ENCODE results near the gene GPR84.

Gene GPR84
- 0 to 0.39 (median 0.21) reads per million in 3 experiments for total RNA-seq

GRCh38 chr12:54364413-54364812, at the start of gene GPR84:
Gene GPR84, minus strand, starts transcription at chr12:54364486. Its CDS starts 635 bp downstream, at chr12:54363851.
- peak; percentile 32 for DNase-seq

DNA sequence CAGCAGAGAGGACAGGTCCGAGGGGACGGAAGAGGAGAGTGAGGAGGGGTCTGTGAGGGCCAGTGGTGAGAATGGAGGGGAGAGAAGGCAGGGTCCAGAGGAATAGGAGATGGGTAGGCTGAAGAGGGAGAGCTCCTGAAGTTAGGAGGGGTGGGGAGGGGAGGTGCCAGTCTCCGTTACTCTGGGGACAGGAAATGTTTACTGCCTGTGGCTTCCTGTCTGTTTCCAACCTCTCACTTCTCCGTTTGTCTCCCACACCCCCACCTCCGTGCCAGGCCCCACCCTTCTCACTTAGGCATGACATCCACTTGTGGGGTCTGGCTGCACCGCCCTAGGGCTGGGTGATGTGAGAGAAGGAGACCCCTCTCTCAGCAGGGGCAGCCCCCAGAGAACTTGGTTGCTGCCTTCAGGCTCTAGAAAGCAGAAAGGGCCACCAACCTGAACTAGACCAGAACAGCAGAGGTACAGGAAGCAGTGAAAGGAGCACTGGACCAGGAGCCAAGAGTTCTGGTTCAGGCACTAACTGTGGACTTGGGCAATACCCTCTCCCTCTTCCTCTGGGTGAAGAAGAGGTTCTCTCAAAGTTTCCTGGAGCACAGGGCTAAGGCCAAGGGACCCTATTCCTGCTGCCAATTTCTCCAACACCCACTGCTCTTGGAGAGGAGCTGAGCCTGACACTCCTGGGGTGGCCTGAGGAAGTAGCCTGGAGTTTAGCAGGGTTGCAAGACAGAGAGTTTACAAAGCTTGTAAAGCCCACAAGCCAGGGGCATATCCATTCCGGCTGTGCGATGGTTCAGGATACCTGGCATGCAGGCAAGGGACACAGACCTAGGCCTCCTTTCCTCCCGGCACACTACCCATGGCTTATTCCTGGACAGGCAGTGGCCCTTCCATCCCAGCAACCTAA, 49.3 kb upstream of the GPR84 start:
- peak; percentile 85 for DNase-seq

DNA sequence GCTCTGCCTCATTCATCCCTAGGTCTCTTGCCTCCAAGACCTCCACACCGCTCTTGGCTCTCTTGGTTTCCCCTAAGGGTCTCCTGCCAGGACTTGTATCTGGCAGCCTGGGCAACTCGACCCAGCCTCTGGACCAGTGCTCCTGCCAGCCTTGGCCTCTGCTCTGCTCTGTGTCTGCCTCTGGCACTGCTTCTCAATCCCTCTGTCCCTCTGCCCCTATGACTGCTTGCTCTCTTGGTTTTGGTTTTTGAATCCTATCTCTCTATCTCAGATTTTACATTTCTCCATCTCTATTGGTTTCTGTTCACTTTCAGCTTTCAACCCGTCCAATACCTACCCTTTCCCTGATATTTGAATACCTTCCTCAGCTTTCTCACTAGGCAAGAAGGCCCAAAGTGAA, 48.5 kb upstream of the GPR84 start:
- peak; percentile 45 for DNase-seq

- DNase-seq, result no peak
Measured at GRCh38 chr12:54412348-54412747, 48.1 kb upstream of the GPR84 start.

DNA sequence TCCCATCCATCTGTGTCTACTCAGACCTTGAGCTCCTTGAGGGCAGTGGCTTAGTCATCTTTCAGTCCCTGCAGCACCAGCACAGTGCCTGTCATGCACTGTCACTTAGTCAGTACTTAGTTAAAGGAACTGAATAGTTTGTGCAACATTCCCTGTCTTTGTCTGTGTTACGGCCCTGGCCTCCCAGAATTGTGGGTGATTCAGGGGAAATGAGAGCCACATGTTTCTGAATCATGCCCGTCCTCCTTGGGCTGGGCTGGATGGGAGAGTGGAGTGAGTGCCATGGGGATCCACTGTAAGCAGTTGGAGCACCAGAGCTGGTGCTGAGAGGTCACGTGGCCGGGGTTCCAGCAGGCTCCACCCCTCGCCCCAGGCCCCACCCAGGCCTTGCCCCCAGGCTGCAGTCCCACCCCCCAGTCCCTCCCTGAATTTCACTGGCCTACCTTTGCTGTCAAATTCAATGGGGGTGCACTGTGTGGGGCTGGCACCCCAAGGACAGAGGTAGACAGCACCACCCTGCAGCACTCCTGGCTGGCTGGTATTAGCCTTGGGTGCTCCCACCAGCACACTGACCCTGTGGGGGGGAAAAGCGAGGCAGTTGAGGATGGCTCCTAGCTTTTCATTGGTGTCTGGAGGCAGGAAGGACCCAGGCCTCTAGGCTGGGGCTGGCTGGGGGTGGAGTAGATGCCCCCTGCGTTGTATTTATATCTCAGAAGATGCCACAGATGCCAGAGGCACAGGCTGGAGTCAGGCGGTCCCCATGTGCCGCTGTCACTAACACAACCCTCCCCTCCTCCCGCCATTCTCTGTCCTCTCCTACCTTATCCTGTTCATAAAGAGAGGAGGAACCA, 47.3 kb upstream of the GPR84 start:
- peak; percentile 42 for DNase-seq

DNA sequence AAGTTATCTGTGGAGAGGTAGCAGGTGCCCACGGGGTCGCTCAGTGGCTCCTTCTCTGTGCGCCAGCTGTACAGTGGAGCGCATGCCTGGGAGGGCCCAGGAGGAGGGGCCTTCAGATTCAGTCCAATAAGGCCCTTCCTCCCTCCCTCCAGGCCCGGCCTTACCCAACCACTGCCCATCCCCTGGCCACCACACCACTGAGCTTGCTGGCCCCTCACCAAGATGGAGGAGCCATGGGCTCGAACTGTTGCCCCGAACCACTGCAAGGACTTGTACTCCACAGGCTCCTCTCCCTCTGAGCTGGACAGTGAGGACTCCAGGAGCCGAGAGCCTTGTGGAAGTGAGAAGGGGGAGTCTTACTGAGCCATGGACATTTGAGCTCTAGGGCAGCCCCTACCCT, 45.0 kb upstream of the GPR84 start:
- no peak for DNase-seq

- DNase-seq, result no peak
Measured at GRCh38 chr12:54407183-54407905, 43.1 kb upstream of the GPR84 start.

- DNase-seq, result no peak
Measured at GRCh38 chr12:54405573-54405972, 41.3 kb upstream of the GPR84 start.

GRCh38 chr12:54405106-54405505, 40.8 kb upstream of the GPR84 start:
- DNase-seq, result no peak

DNA sequence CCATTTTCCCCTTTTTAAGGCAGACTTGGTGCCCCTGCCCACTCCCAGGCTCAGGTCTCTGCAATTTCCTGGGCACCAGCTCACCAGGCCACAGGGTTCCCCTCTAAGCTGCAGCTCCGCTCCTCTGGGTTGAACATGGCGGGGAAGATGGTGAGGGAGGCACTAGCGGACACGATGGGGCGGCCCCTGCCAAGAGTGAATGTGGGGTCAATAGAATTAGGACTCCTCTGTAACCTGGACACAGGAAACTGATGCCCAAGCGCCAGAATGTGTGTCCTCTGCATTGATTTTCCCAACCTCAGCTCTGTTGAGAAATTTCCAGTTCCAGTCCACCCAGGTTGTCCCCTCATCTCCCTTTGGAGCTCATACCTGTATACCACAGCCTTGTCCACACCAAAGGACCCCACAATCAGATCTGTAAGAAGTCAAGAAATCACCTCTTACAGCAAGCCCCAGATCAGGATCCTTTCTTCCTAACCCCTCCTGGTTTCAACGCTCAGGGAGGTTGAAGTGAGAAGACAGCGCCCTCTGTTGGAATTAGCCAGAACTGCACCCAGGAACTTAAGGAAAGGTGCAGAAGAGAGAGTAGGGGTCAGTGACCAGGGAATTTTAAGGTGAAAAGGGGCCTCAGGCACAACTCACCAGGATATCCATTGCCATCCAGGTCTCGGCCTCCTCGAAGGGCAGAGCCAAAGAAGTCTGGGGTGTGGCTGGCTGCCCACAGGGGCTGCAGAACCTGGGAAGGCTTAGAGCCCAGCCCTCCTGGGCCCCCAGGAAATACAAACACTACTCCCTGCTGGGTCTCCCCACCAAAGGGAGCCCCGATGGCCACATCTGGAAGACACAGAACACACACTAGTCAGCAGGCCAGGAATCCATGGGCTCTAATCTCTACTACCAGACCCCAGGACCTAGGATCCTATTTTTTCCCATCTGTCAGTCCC, 40.0 kb upstream of the GPR84 start:
- DNase-seq, result peak; percentile 56

- DNase-seq, result no peak
Measured at GRCh38 chr12:54401119-54401518, 36.8 kb upstream of the GPR84 start.

DNA sequence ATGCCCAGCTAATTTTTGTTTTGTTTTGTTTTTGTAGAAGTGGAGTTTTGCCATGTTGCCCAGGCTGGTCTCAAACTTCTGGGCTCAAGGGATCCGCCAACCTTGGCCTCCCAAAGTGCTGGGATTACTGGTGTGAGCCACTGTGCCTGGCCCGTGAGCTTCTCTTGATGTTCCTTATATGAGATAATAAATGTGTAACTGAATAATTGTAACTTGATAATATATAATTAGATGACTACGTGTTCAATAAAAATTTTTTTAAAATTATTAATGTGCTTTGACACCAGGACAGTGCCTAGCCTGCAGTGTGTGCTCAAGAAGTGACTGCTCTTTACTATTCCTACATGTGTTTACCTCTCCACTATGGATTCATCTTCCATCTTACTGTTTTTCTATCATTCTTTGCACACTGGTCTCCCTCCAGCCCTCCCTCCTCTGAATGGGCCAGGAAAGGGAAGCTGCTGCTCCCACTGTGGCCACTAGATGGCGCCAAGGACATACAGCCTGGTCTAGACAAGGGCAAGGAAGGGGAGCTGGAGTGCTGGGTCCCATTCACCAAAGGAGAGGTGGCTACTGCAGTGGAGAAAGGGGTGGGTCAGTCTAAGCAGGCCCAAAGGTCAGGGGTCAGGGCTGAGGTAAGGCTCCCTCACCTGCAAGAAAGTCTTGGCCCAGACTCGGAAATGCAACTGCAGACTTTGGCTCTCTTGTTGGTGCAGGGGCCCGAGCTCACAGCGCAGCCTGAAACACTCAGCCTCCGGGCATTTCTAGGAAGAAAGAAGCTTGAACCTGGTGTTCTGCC, 34.9 kb upstream of the GPR84 start:
- peak; percentile 79 for DNase-seq

GRCh38 chr12:54398218-54398617, 33.9 kb upstream of the GPR84 start:
- DNase-seq, result no peak

DNA sequence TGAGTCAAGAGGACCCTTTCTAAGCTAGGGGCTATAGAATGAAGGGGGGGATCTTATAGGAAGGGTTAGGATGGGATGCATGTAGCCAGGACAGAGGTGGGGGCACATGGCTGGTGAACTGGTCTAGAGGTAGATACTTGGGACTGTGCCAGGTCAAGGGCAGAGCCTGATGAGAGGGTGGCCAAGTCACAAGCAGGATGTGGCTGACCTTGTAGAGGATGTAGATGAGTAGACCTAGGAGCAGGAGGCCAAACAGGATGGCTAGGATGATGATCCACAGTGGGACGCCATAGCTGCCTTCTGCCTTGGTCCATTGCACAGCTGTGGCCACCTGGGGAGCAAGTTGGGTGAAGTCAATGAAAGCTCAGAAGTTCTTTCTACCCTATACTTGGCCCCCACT, 32.9 kb upstream of the GPR84 start:
- DNase-seq, result no peak

DNA sequence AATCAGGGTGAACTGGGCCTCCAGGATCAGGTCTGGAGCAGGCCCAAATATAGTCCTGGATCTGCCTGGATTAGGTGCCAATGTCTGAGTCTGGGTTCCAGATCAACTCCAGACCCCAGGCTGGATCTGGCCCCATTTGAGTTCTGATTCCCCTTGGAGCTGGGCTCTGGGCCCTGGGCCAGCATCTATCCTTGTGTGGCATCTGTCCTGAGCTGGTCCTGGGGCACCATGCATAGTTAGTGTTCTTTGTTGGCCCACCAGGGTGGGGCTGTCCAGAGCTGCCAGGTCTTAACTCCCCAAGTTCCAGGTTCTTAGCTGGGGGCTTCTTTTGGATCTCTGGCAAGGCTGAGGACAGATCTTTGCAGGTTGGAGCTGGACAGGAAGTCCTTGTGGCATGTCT, 31.3 kb upstream of the GPR84 start:
- DNase-seq, result no peak

GRCh38 chr12:54394986-54395385, 30.7 kb upstream of the GPR84 start:
- no peak for DNase-seq

DNA sequence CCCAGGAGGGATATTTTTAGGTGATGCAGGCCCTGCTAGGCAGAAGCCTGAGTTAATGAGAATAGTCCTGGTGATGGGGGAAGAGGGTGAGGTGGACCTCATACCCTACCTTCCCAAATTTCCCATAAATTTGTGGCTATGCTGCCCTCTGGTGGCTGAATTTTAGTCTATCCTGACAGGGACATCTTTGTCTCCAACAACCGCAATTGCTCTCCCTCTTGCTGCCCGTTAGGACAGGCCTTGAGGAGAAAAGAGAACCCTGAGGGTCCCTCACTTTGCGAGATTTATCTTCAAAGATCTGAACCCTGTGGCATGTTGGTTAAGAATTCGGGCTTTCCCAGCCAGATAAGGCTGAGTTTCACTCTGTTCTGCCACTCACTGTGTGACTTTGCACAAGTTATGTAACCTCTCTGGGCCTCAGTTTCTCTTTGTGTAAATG, 30.0 kb upstream of the GPR84 start:
- no peak for DNase-seq

DNA sequence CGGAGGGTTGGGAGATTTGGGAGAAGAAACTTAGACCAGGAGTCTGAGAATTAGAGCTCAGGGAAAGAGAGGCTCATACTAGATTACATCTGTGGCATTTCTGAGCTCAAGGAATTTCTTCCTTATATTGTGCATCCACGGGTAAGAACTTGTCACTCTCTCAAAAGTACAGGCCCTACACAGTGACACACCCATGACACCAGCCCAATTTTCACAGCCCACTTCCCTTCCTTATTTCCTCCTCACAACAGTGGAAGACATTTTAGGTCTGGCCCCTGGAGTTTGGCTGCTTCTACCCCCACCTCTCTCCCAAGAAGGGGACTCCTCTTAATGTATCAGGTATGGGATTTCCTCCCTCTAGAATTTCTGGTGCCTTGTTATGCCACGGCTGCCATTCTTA, 29.5 kb upstream of the GPR84 start:
- DNase-seq, result no peak

- DNase-seq, result no peak
Measured at GRCh38 chr12:54393207-54393609, 28.9 kb upstream of the GPR84 start.

DNA sequence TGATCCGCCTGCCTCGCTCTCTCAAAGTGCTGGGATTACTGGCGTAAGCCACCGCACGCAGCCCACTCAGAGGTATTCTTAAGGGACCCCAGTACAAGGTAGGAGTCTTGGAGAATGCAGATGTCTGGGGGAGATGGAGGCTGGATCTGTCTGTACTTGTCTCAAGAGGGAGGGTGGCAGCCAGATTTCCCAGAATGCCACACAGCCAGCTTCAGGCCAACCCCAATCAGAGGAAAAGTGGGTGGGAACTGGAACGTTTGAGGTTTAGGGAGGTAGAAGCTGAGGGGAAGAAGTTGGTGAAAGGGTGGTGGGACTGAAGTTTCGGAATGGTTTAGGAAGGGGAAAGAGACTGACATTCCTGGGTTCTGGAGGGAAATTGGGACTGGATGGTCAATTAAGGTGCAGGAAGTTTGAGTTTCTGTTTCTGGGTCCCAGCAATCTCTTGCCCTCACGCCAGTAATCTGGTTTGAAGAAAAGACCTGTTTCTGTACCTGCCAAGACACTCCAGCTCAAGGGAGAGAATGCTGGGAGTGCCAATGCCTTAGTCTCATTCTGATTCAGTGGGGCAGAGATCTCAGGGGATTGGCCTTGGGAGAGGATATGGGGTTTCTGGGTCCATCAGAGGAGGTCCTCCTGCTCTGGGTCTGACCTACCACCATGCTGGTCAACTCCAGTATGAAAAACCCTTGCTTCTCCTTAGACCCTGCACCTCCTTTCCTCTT, 28.4 kb upstream of the GPR84 start:
- no peak for DNase-seq

Data from central memory CD4-positive, alpha-beta T cell (primary cell).